CD4-positive, alpha-beta T cell treated with Interleukin-17A for 4 hours (primary cell): ENCODE measurements around the gene ADGRB3.
"Not testable (repeated sequence)": the region's sequence is repeated elsewhere in the genome, so short reads cannot be mapped to it uniquely, and the experiment has no call there.

Experiments used
- DNase-seq: peaks from one replicate; pipeline ENCODE4 v3.0.0-alpha.2; 2020; ENCODE audit warnings: mixed read lengths

The ADGRB3 gene

GRCh38 chr6:68975064-68975463 lies 340.0 kb downstream of the ADGRB3 start:
- no peak for DNase-seq

GRCh38 chr6:68975816-68976215 lies 340.7 kb downstream of the ADGRB3 start:
- no peak for DNase-seq

- no peak for DNase-seq
These were observed 341.2 kb downstream of the ADGRB3 start for GRCh38 chr6:68976260-68976659.

GRCh38 chr6:68978411-68978810 lies 343.3 kb downstream of the ADGRB3 start:
- DNase-seq, result no peak

- not testable (repeated sequence) for DNase-seq
These were observed 346.6 kb downstream of the ADGRB3 start for GRCh38 chr6:68981668-68982067.

- DNase-seq, result no peak
These were observed 353.6 kb downstream of the ADGRB3 start for GRCh38 chr6:68988698-68989097.

- DNase-seq, result no peak
These were observed 355.2 kb downstream of the ADGRB3 start for GRCh38 chr6:68990317-68990716.

- no peak for DNase-seq
These were observed 358.8 kb downstream of the ADGRB3 start for GRCh38 chr6:68993911-68994310.

- DNase-seq, result no peak
These were observed 359.4 kb downstream of the ADGRB3 start for GRCh38 chr6:68994521-68994920.

GRCh38 chr6:69005199-69005598 lies 370.1 kb downstream of the ADGRB3 start:
- DNase-seq, result no peak

- DNase-seq, result no peak
These were observed 372.7 kb downstream of the ADGRB3 start for GRCh38 chr6:69007781-69008180.

GRCh38 chr6:69012211-69012610 lies 377.1 kb downstream of the ADGRB3 start:
- DNase-seq, result no peak

GRCh38 chr6:69012876-69013275 lies 377.8 kb downstream of the ADGRB3 start:
- no peak for DNase-seq

- no peak for DNase-seq
These were observed 383.8 kb downstream of the ADGRB3 start for GRCh38 chr6:69018906-69019305.

GRCh38 chr6:69019832-69020231 lies 384.8 kb downstream of the ADGRB3 start:
- no peak for DNase-seq

- DNase-seq, result no peak
These were observed 387.9 kb downstream of the ADGRB3 start for GRCh38 chr6:69022993-69023392.

GRCh38 chr6:69026243-69026642 lies 391.2 kb downstream of the ADGRB3 start:
- no peak for DNase-seq

- no peak for DNase-seq
These were observed 391.6 kb downstream of the ADGRB3 start for GRCh38 chr6:69026715-69027114.

- DNase-seq, result no peak
These were observed 392.8 kb downstream of the ADGRB3 start for GRCh38 chr6:69027861-69028260.

- no peak for DNase-seq
These were observed 403.8 kb downstream of the ADGRB3 start for GRCh38 chr6:69038841-69039240.

GRCh38 chr6:69042297-69042696 lies 407.2 kb downstream of the ADGRB3 start:
- no peak for DNase-seq

GRCh38 chr6:69044534-69044933 lies 409.5 kb downstream of the ADGRB3 start:
- DNase-seq, result no peak

GRCh38 chr6:69059413-69059812 lies 424.3 kb downstream of the ADGRB3 start:
- DNase-seq, result no peak

GRCh38 chr6:69061066-69061465 lies 426.0 kb downstream of the ADGRB3 start:
- no peak for DNase-seq

- DNase-seq, result no peak
These were observed 428.3 kb downstream of the ADGRB3 start for GRCh38 chr6:69063401-69063800.

- DNase-seq, result no peak
These were observed 429.1 kb downstream of the ADGRB3 start for GRCh38 chr6:69064226-69064625.
